GM13976 (cell line): Measurements from ENCODE around the gene ZFP36L2.

Experiments used
- DNase-seq: peaks from one replicate; pipeline ENCODE4 v3.0.0; 2012; ENCODE audit warnings: low spot score
- CTCF ChIP-seq: IDR thresholded peaks from 2 replicates; pipeline ENCODE4 v1.5.1; 2012; ENCODE audit warnings: borderline replicate concordance, mild to moderate bottlenecking; ENCODE audit not compliant: insufficient read depth; ENCODE audit errors: extremely low read depth, missing control alignments, control extremely low read depth
- in situ Hi-C: fragments of 300-500 bp; cut with MboI; formaldehyde crosslinking; loops from one replicate; pipeline ENCODE4 v1.12.0; 2022; ENCODE audit warnings: low sequenced_read_pairs, mixed read lengths, inconsistent platforms; ENCODE audit not compliant: unreplicated experiment

The ZFP36L2 gene

GRCh38 chr2:43225093-43225787 is 1.2 kb downstream of the ZFP36L2 start:
- TF ChIP-seq CTCF: no peak
- no peak for DNase-seq
- in situ Hi-C loops: loop anchor here (5.0 kb wide), 1 partner anchor 257 kb away; no protein-coding TSS in a partner anchor

- DNase-seq: no peak
- in situ Hi-C loops: loop anchor here (5.0 kb wide), 1 partner anchor 258 kb away; no protein-coding TSS in a partner anchor
- TF ChIP-seq CTCF: no peak
Observed at GRCh38 chr2:43224571-43225092, 1.8 kb downstream of the ZFP36L2 start.

- DNase-seq: peak; percentile 67
- in situ Hi-C loops: no loop called here
- peak; percentile 48 for TF ChIP-seq CTCF
Observed at GRCh38 chr2:43224131-43224570, 2.3 kb downstream of the ZFP36L2 start.

GRCh38 chr2:43223521-43224001 is 2.8 kb downstream of the ZFP36L2 start:
- in situ Hi-C loops: no loop called here
- no peak for TF ChIP-seq CTCF
- DNase-seq: no peak

GRCh38 chr2:43222475-43223309 is 3.7 kb downstream of the ZFP36L2 start:
- DNase-seq: no peak
- TF ChIP-seq CTCF: no peak
- in situ Hi-C loops: no loop called here

GRCh38 chr2:43221763-43222474 is 4.5 kb downstream of the ZFP36L2 start:
- no peak for TF ChIP-seq CTCF
- no peak for DNase-seq
- in situ Hi-C loops: no loop called here
